DMS114 treated with DMSO at 0.1 percent for 48 hours (cell line): ENCODE results near the gene AP5S1.
"Not testable (repeated sequence)": the region's sequence is repeated elsewhere in the genome, so short reads cannot be mapped to it uniquely, and the experiment has no call there.

Experiments used
- DNase-seq: peaks from one replicate; lab custom pipeline; 2025; ENCODE audit not compliant: unreplicated experiment; lab: John Stamatoyannopoulos, UW

The AP5S1 gene

GRCh38 chr20:3842348-3842930 is 22.1 kb downstream of the AP5S1 start:
- no peak for DNase-seq

GRCh38 chr20:3843490-3843889 is 23.1 kb downstream of the AP5S1 start:
- no peak for DNase-seq

- not testable (repeated sequence) for DNase-seq
These were observed 23.8 kb downstream of the AP5S1 start for GRCh38 chr20:3843990-3844619.

GRCh38 chr20:3846378-3846739 is 26.0 kb downstream of the AP5S1 start:
- DNase-seq = no peak

- peak; percentile 53 for DNase-seq
These were observed 26.5 kb downstream of the AP5S1 start, which contains the start of gene MAVS for GRCh38 chr20:3846740-3847428. Gene MAVS, plus strand, starts transcription at chr20:3846834. Its CDS starts 7,791 bp downstream, at chr20:3854625.

- DNase-seq = no peak
These were observed 27.1 kb downstream of the AP5S1 start for GRCh38 chr20:3847429-3847940.

- DNase-seq = no peak
These were observed 28.2 kb downstream of the AP5S1 start for GRCh38 chr20:3848565-3848964.

- DNase-seq = no peak
These were observed 34.1 kb downstream of the AP5S1 start for GRCh38 chr20:3854462-3854871.

- no peak for DNase-seq
These were observed 37.1 kb downstream of the AP5S1 start for GRCh38 chr20:3857405-3857804.

- no peak for DNase-seq
These were observed 38.3 kb downstream of the AP5S1 start for GRCh38 chr20:3858689-3859088.

GRCh38 chr20:3861191-3861590 is 40.8 kb downstream of the AP5S1 start:
- no peak for DNase-seq

GRCh38 chr20:3862333-3862732 is 42.0 kb downstream of the AP5S1 start:
- DNase-seq = no peak

- DNase-seq = no peak
These were observed 43.0 kb downstream of the AP5S1 start for GRCh38 chr20:3863317-3863716.

GRCh38 chr20:3864518-3864917 is 44.2 kb downstream of the AP5S1 start:
- DNase-seq = no peak

GRCh38 chr20:3865152-3865886 is 45.0 kb downstream of the AP5S1 start:
- no peak for DNase-seq

- DNase-seq = no peak
These were observed 45.6 kb downstream of the AP5S1 start for GRCh38 chr20:3865887-3866407.

GRCh38 chr20:3866464-3866863 is 46.1 kb downstream of the AP5S1 start:
- DNase-seq = no peak

- no peak for DNase-seq
These were observed 47.5 kb downstream of the AP5S1 start for GRCh38 chr20:3867802-3868201.

GRCh38 chr20:3869839-3870634 is 49.7 kb downstream of the AP5S1 start:
- DNase-seq = no peak

- no peak for DNase-seq
These were observed 51.4 kb downstream of the AP5S1 start for GRCh38 chr20:3871550-3872265.
